ENCODE measurements around the gene LRRC71. TPM values are rescaled to one million over a fixed set of nuclear protein-coding genes. Genes with fewer than 3 reads are reported as not detected.
A peak's percentile ranks its signal among the peaks of the same experiment; 100 is the strongest.

Gene LRRC71
- polyA plus RNA-seq, 1 of the 3 experiments (the other 2 are of a cell fraction), result 0.03 TPM

DNA sequence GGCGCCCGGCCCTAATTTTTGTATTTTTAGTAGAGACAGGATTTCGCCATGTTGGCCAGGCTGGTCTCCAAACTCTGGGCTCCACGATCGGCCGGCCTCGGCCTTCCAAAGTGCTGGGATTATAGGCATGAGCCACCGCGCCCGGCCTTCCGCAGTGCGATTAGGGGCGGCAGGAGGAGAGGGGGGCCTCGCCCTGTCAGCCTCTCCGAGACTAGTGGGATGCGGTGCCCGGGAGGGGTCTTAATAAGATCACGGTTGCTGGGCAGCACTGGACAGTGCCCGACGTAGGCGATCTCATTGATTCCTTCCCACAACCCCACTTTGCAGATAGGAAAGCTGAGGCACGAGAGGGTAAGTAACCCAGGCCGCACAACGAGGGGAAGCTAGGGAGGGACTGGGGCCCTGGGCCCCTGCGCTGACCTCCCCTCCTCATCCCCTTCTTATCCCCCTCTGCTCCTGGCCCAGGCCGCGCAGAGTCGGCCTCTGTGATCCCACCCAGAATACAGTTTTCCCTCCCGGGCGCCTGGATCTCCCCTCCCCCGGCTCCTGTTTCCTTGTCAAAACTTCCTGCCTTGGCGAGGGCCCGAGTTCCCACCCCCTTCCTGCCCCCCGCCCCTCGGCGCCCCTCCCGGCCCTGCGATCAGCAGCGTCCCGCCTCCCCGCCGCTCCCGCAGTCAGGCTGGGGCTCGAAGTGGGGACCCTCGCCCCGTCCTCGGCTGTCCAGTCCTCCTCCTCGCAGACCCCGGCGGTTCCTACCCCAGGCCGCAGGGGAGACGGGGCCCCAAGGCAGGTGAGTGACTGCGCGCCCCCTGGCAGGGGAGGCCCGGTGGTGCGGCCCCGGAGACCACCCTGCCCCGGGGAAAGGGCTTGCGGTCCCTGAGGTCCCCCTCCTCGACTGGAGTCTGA, 27.1 kb upstream of the LRRC71 start, which contains the start of gene PEAR1:
Gene PEAR1, plus strand, starts transcription at position 671 of the 906 bp plus-strand sequence. CDS start 10,209 bp downstream, outside the sequence.
- no peaks in the 10 kb centered on the region for H3K9me2 ChIP-seq
- TF ChIP-seq ELF1 (IDR thresholded peaks at IDR 0.05) (no peak), RFX5 (IDR thresholded peaks at IDR 0.05; ENCODE audit: low read length) (no peak), RAD21 (IDR thresholded peaks at IDR 0.05; ENCODE audit: low read length) (no peak), FOXM1 (IDR thresholded peaks at IDR 0.05; ENCODE audit: low read depth) (no peak), EP300 (IDR thresholded peaks at IDR 0.05; ENCODE audit: borderline replicate concordance in 1 of 2, low read depth in 1 of 2, low read length in 1 of 2) (no peak), SIN3A (IDR thresholded peaks at IDR 0.05; ENCODE audit: borderline replicate concordance, low read depth, low read length) (no peak), MEF2A (IDR thresholded peaks at IDR 0.05; ENCODE audit: borderline replicate concordance, low read depth) (no peak), GATA2 (CRISPR knock-in tag; IDR thresholded peaks at IDR 0.05) (no peak), TCF12 (IDR thresholded peaks at IDR 0.05) (no peak), CTCF (IDR thresholded peaks at IDR 0.05) (no peak), GABPA (IDR thresholded peaks at IDR 0.05; ENCODE audit: low read depth) (no peak), RCOR1 (IDR thresholded peaks at IDR 0.05; ENCODE audit: low read length) (no peak), TAF1 (IDR thresholded peaks at IDR 0.05; ENCODE audit: borderline replicate concordance, low read depth, low read length) (no peak), TEAD4 (IDR thresholded peaks at IDR 0.05; ENCODE audit: borderline replicate concordance, insufficient read depth) (no peak)
- TF ChIP-seq, protein P1, sequence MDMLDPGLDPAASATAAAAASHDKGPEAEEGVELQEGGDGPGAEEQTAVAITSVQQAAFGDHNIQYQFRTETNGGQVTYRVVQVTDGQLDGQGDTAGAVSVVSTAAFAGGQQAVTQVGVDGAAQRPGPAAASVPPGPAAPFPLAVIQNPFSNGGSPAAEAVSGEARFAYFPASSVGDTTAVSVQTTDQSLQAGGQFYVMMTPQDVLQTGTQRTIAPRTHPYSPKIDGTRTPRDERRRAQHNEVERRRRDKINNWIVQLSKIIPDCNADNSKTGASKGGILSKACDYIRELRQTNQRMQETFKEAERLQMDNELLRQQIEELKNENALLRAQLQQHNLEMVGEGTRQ (IDR thresholded peaks at IDR 0.05; ENCODE audit: borderline replicate concordance, low read depth, low read length), result no peak
- TF ChIP-seq, protein P2, sequence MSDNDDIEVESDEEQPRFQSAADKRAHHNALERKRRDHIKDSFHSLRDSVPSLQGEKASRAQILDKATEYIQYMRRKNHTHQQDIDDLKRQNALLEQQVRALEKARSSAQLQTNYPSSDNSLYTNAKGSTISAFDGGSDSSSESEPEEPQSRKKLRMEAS (IDR thresholded peaks at IDR 0.05; ENCODE audit: low read depth), result no peak
- TF ChIP-seq, protein P3, sequence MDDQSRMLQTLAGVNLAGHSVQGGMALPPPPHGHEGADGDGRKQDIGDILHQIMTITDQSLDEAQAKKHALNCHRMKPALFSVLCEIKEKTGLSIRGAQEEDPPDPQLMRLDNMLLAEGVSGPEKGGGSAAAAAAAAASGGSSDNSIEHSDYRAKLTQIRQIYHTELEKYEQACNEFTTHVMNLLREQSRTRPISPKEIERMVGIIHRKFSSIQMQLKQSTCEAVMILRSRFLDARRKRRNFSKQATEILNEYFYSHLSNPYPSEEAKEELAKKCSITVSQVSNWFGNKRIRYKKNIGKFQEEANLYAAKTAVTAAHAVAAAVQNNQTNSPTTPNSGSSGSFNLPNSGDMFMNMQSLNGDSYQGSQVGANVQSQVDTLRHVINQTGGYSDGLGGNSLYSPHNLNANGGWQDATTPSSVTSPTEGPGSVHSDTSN (IDR thresholded peaks at IDR 0.05), result no peak
- H3K79me2 ChIP-seq (ENCODE audit: insufficient read depth), result no peaks in the 10 kb centered on the region
- no peaks in the 10 kb centered on the region for H4K20me1 ChIP-seq (ENCODE audit: insufficient read depth)
- peaks cover 40% of the 10 kb centered on the region for H3F3A ChIP-seq (replicated peaks; ENCODE audit: insufficient read depth)
- H3K4me3 ChIP-seq (ENCODE audit: low read depth in 2 of 2, low read length in 1 of 2), result no peak within 1 kb of the TSS
- ChIA-PET CTCF (interaction anchor here (0.8 to 21.6 kb wide), 15 partner anchors 7 to 263 kb away, joined by 4 to 455 read pairs (median 41); partner anchors contain the start of genes INSRR, ISG20L2, METTL25B and NTRK1), POLR2A (interaction anchor here (1.0 to 1.1 kb wide), 2 partner anchors 35 to 54 kb away, joined by 4 to 8 read pairs; no protein-coding TSS in a partner anchor)
- peak within 1 kb of the TSS in 1 of 2 experiments; percentile 87; a peak in 1 of 4 replicates for H3K27ac ChIP-seq (ENCODE audit: low read depth in 2 of 2, low read length in 1 of 2)
- no peaks in the 10 kb centered on the region for H3K9me3 ChIP-seq
- no peak within 1 kb of the TSS for H2AFZ ChIP-seq (ENCODE audit: low read depth)
- H3K4me2 ChIP-seq, result no peak within 1 kb of the TSS
- WGBS (ENCODE audit: low lambda C conversion rate), result 94% methylated on average over 45 of the region's 60 CpGs
- H3K9ac ChIP-seq, result no peak within 1 kb of the TSS
- no peak for DNase-seq
- no peaks in the 10 kb centered on the region for H3K27me3 ChIP-seq (ENCODE audit: insufficient read depth)
- H3K36me3 ChIP-seq (replicated peaks in 1 of 2; ENCODE audit: control insufficient read depth in 1 of 2, insufficient read depth in 2 of 2, low read length in 1 of 2), result no peaks in the 10 kb centered on the region
- H3K4me1 ChIP-seq (ENCODE audit: control insufficient read depth in 1 of 2, insufficient read depth in 2 of 2, low read depth in 1 of 2, low read length in 1 of 2), result peaks cover 32 to 43% of the 10 kb centered on the region in 2 experiments; a peak in 3 of 4 replicates
